Measurements from ENCODE around the gene C1orf50.
"Not testable (repeated sequence)": the region's sequence is repeated elsewhere in the genome, so short reads cannot be mapped to it uniquely, and the experiment has no call there.

The C1orf50 gene

GRCh38 chr1:42737986-42738677 is 28.9 kb upstream of the C1orf50 start:
- in situ Hi-C loops (cut with HindIII; ENCODE audit: low pct_ligation_motif_present, low pct_unique_long_range_greater_than_20kb, low sequenced_read_pairs), result no loop called here
- DNase-seq, result no peak

- in situ Hi-C loops (cut with HindIII; ENCODE audit: low pct_ligation_motif_present, low pct_unique_long_range_greater_than_20kb, low sequenced_read_pairs), result no loop called here
These were observed 28.3 kb upstream of the C1orf50 start for GRCh38 chr1:42738678-42739226.

GRCh38 chr1:42739753-42740700 is 27.0 kb upstream of the C1orf50 start, which contains the start of gene CLDN19:
Gene CLDN19, minus strand, starts transcription at chr1:42740236. Its CDS starts 173 bp downstream, at chr1:42740063.
- DNase-seq, result no peak
- in situ Hi-C loops (cut with HindIII; ENCODE audit: low pct_ligation_motif_present, low pct_unique_long_range_greater_than_20kb, low sequenced_read_pairs), result no loop called here

More at GRCh38 chr1:42738678-42739226, 28.3 kb upstream of the C1orf50 start:
- no peak for DNase-seq

GRCh38 chr1:42740851-42741580 is 26.0 kb upstream of the C1orf50 start:
- DNase-seq, result no peak
- in situ Hi-C loops (cut with HindIII; ENCODE audit: low pct_ligation_motif_present, low pct_unique_long_range_greater_than_20kb, low sequenced_read_pairs), result no loop called here

GRCh38 chr1:42741706-42742105 is 25.3 kb upstream of the C1orf50 start:
- in situ Hi-C loops (cut with HindIII; ENCODE audit: low pct_ligation_motif_present, low pct_unique_long_range_greater_than_20kb, low sequenced_read_pairs), result no loop called here
- no peak for DNase-seq

GRCh38 chr1:42742141-42742540 is 24.9 kb upstream of the C1orf50 start:
- in situ Hi-C loops (cut with HindIII; ENCODE audit: low pct_ligation_motif_present, low pct_unique_long_range_greater_than_20kb, low sequenced_read_pairs), result no loop called here
- DNase-seq, result no peak

- in situ Hi-C loops (cut with HindIII; ENCODE audit: low pct_ligation_motif_present, low pct_unique_long_range_greater_than_20kb, low sequenced_read_pairs), result no loop called here
- DNase-seq, result no peak
These were observed 24.3 kb upstream of the C1orf50 start for GRCh38 chr1:42742617-42743316.

DNA sequence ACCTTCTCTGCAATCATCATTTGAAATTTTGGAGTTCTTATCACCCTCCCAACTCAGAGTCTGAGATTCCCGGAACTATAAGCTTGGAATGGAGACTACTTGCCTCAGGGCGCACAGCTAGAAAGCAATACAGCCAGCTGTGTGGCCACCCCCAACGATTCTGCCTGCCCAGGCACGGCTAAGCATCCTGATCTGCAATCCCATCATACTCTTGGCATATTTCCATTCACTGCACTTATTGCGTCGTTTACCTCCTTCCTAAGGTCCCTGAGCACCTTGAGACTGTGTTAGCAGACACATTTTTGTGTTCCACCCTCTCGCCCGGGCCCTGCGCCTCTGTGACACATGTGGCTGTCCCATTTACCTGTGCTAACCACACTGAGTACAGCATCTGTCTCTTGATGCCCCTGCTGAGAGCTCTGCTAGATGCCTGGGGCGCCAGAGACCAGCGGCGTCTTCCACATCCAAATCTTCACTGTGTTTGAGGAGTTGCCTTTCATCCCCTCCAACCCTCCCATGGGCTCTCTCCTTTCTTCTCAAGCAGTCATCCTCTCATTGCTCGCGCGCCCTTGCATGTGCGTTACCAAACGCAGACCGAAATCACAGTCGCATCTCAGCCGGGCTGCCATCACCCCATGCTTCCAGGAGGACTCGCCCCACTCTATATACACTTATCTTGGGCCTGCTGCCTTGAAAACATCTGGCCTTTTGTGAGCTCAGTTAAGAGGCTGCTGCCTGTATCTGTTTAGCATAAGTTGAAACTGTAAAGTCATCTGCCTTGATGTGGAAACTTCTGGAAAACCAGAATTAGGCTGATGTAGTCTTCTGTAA is 23.5 kb upstream of the C1orf50 start:
- in situ Hi-C loops (cut with HindIII; ENCODE audit: low pct_ligation_motif_present, low pct_unique_long_range_greater_than_20kb, low sequenced_read_pairs), result no loop called here
- no peak for DNase-seq

DNA sequence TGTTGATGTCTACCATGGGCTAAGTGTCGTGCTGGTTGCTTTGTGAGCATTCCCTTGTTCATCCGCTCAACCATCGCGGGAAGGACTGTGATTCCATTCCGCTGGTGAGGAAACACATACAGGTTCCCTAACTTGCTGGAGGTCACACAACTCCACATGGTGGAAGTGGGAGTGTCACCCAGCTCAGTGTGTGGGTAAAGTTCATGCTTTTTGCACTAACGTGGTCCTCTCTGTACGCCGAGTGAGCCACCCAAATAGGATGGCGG is 23.0 kb upstream of the C1orf50 start:
- no peak for DNase-seq
- in situ Hi-C loops (cut with HindIII; ENCODE audit: low pct_ligation_motif_present, low pct_unique_long_range_greater_than_20kb, low sequenced_read_pairs), result no loop called here

GRCh38 chr1:42745851-42746250 is 21.2 kb upstream of the C1orf50 start:
- DNase-seq, result no peak
- in situ Hi-C loops (cut with HindIII; ENCODE audit: low pct_ligation_motif_present, low pct_unique_long_range_greater_than_20kb, low sequenced_read_pairs), result no loop called here

DNA sequence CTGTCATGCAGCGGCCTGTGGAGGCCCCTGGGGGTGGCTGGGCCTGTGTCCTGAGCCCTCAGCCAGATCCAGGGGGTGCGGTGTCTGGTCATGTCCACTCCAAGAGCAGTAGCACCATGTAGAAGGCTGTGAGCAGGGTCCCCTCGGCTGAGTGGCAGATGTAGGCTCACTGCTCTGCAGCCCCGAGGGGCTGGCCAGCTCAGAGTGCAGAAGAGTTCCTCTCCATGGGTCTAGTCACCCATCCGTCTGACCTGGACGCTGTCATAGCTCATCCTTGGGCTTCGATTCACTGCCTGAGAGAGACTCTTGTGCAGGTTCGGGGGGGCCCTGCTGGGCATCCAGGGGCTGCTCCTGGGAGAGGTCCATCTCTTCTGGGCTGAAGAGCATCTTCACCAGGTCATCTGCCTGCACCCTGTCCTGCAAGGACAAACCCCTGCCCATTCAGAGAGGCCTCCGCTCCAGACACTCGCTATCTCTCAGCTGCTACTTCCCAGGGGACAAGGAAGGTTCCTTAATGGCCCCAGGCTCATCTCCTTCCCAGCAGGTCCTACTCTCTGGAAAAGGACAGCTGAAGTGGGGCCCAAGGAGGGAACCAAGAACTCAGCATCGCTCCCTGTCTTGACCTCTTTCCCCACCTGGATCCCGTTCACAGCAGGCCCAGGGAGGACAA is 20.5 kb upstream of the C1orf50 start:
- in situ Hi-C loops (cut with HindIII; ENCODE audit: low pct_ligation_motif_present, low pct_unique_long_range_greater_than_20kb, low sequenced_read_pairs), result no loop called here
- DNase-seq, result no peak

DNA sequence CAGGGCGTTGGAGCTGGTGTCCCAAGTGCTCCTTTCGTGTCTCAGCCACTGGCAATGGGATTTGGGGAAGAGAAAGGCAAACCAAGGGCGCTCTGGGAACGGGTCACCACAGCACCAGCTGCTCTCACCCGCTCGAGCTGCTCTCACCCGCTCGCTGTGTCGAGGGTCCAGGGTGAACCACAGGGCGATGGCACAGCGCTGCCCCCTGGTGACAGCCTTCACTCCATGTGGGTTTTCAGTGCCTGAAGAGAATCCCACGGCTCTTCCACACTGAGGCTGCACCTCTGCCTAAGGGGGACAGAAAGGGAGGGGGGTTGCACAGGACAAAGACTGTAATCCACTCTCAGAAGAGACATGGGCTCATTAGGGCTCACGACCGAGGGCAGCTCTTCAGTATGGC is 19.9 kb upstream of the C1orf50 start:
- DNase-seq, result peak; percentile 25
- in situ Hi-C loops (cut with HindIII; ENCODE audit: low pct_ligation_motif_present, low pct_unique_long_range_greater_than_20kb, low sequenced_read_pairs), result no loop called here

DNA sequence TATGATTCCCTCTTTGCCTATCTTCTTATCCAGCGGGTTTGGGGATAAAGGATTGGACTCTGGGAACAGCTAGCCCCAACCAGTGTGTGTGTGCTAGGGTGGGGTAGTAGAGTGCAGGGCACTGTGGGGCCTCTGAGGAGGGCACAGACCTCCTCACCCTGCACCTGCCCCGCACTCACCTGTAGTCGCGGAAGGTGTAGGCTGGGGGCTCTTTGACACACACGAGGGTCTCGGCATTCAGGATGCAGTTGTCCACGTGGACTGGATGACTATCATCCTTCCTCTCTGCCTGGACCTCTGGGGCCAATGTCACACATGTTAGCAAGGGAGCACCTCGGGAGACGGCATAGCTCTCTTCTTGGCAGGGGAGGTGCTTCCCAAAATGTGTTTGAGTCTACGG is 19.0 kb upstream of the C1orf50 start:
- no peak for DNase-seq
- in situ Hi-C loops (cut with HindIII; ENCODE audit: low pct_ligation_motif_present, low pct_unique_long_range_greater_than_20kb, low sequenced_read_pairs), result no loop called here

GRCh38 chr1:42748461-42749410 is 18.3 kb upstream of the C1orf50 start:
- DNase-seq, result no peak
- in situ Hi-C loops (cut with HindIII; ENCODE audit: low pct_ligation_motif_present, low pct_unique_long_range_greater_than_20kb, low sequenced_read_pairs), result no loop called here

DNA sequence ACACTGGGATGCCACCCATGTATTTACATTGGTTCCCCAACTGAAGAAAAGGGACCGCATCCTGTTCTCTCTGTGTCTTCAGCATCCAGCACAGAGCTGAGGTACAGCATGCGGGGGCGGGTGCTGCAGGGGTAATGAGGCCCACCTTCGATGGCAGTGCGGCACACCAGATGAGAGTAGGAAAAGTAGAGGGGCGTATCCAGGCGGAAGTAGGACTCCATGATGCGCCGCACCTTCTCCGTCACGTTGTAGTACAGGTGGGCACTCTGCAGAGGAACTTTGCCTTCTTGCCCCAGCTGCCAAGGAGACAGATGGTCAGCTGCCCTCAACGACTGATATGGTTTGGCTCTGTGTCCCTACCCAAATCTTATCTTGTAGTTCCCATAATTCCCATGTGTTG is 17.0 kb upstream of the C1orf50 start:
- in situ Hi-C loops (cut with HindIII; ENCODE audit: low pct_ligation_motif_present, low pct_unique_long_range_greater_than_20kb, low sequenced_read_pairs), result no loop called here
- no peak for DNase-seq

DNA sequence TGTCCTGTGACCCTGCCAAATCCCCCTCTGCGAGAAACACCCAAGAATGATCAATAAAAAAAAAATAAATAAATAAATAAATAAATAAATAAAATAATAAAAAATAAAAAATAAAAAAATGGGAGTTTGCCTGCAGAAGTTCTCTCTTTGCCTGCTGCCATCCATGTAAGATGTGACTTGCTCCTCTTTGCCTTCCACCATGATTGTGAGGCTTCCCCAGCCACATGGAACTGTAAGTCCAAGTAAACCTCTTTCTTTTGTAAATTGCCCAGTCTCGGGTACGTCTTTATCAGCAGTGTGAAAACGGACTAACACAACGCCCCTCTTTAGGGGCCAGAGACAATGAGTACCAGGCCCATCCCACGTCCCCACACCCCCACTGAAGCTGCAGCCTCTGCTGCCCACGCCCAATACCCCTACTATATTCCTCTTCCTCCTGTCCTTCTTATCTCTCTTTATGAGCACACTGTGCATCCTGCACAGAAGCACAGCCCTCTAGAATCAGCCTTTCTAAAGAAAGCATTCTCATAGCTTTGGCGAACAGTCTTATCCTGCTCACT is 15.5 kb upstream of the C1orf50 start:
- DNase-seq; in situ Hi-C loops (cut with HindIII; ENCODE audit: low pct_ligation_motif_present, low pct_unique_long_range_greater_than_20kb, low sequenced_read_pairs): not testable (repeated sequence)

Measured in ACHN (cell line).